Mammary epithelial cell (primary cell): ENCODE results near the gene SHPK.

Experiments used
- EZH2 ChIP-seq: IDR thresholded peaks from 2 replicates; pipeline ENCODE4 v1.6.1; 2012; ENCODE audit warnings: low read length, inconsistent platforms, borderline replicate concordance
- TF ChIP-seq, protein P1 (sequence below), 2 donors: IDR thresholded peaks in 1 of 2; conservative IDR thresholded peaks in 1 of 2; 2 replicates each; pipeline ENCODE4 v1.5.1; 2011 to 2012; ENCODE audit warnings: inconsistent platforms in 2 of 2, low read length in 2 of 2, mild to moderate bottlenecking in 2 of 2, control low read depth in 1 of 2, low read depth in 1 of 2; ENCODE audit not compliant: insufficient read depth in 1 of 2; ENCODE audit errors: extremely low read depth in 1 of 2

DNA sequence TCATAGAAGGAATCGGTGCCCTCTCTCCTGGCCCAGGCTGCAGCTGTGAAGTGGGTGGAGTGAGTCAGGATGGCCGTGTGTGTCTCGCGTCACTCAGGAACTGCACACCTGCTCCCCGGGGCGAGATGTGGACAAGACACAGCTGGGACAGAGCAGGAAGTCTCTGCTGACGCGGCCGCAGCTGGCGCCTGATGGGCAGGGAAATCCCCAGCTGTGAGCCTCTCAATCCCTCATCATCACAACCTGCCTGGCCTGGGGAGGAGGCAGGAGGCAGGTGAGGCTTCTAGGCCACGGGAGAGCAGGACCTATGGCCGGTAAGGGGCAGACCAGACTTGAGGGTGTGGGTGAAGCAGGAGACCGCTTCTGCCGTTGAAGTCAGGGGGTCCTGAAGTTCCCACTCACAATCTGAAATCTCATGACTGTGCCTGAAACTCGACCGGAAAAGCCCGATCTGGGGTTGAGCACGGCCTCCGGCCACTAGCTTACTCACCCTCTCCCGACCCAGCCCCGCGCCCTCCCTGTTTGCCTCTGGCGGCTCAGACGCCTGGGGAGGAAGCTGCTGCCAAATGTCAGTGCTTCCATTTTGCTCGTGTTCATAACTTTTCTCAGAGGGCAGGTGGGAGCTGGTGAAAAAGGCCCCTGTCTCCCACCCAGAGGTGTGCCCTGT is 77.3 kb downstream of the SHPK start:
- no peak for TF ChIP-seq EZH2
- TF ChIP-seq, protein P1, sequence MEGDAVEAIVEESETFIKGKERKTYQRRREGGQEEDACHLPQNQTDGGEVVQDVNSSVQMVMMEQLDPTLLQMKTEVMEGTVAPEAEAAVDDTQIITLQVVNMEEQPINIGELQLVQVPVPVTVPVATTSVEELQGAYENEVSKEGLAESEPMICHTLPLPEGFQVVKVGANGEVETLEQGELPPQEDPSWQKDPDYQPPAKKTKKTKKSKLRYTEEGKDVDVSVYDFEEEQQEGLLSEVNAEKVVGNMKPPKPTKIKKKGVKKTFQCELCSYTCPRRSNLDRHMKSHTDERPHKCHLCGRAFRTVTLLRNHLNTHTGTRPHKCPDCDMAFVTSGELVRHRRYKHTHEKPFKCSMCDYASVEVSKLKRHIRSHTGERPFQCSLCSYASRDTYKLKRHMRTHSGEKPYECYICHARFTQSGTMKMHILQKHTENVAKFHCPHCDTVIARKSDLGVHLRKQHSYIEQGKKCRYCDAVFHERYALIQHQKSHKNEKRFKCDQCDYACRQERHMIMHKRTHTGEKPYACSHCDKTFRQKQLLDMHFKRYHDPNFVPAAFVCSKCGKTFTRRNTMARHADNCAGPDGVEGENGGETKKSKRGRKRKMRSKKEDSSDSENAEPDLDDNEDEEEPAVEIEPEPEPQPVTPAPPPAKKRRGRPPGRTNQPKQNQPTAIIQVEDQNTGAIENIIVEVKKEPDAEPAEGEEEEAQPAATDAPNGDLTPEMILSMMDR (conservative IDR thresholded peaks at IDR 0.05 in 1 of 2, IDR thresholded peaks at IDR 0.05 in 1 of 2; ENCODE audit: extremely low read depth in 1 of 2, insufficient read depth in 1 of 2, low read depth in 1 of 2, low read length in 2 of 2), result no peak
